Activated CD8-positive, alpha-beta memory T cell treated with anti-CD3 and anti-CD28 coated beads for 1 hour (primary cell): ENCODE results near the gene C16orf96.

Experiments
- DNase-seq, 2 donors: peaks; one replicate each; pipeline ENCODE4 v3.0.0-alpha.2; 2020; ENCODE audit warnings: low read depth in 1 of 2; ENCODE audit errors: extremely low read depth in 1 of 2

The C16orf96 gene

DNA sequence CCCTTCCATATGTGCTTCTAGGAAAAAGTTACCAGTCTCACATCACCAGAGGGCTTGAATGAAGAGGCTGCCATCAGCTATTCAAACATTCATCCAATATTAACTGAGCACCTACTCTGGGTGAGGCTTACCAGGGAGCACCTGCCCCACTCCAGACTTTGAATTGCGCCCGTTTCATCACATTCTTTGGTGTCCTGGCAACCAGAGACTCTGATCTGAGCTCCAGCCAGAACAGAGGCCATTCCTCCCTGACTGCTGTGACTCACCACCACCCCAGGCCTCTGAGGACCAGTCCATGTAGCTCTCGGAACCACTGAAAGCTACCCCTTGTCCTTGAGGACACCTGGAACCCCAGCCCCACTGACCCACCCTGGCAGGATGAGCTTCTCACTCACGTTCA lies at the start of gene C16orf96:
Gene C16orf96 (plus strand): TSS at position 229 of the 400 bp plus-strand sequence. CDS start 150 bp downstream, at position 379.
- DNase-seq: no peak

- no peak for DNase-seq
Observed at GRCh38 chr16:4506450-4506849, 49.7 kb upstream of the C16orf96 start.

- no peak for DNase-seq
Observed at GRCh38 chr16:4507588-4508345, 48.4 kb upstream of the C16orf96 start.

- no peak for DNase-seq
Observed at GRCh38 chr16:4508806-4509205, 47.3 kb upstream of the C16orf96 start.

- no peak for DNase-seq
Observed at GRCh38 chr16:4509420-4509819, 46.7 kb upstream of the C16orf96 start.

DNA sequence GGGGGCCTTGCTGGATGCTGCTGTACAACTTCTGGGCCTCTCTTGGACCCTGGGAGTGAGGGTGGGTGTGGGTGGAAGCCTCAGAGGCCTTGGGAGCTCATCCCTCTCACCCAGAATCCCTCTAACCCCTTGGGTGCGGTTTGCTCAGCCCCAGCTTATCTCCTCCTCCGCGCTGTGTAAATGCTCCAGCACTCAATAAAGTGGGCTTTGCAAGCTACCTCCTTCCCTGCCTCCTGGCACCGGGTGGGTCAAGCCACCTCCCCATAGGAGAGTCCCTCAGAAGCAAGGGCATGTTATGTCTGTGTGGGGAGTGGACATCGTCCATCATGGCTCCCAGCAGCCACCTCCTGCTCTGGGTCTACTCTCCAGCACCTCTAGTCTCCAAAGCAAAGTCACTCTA lies 46.0 kb upstream of the C16orf96 start:
- no peak for DNase-seq

DNA sequence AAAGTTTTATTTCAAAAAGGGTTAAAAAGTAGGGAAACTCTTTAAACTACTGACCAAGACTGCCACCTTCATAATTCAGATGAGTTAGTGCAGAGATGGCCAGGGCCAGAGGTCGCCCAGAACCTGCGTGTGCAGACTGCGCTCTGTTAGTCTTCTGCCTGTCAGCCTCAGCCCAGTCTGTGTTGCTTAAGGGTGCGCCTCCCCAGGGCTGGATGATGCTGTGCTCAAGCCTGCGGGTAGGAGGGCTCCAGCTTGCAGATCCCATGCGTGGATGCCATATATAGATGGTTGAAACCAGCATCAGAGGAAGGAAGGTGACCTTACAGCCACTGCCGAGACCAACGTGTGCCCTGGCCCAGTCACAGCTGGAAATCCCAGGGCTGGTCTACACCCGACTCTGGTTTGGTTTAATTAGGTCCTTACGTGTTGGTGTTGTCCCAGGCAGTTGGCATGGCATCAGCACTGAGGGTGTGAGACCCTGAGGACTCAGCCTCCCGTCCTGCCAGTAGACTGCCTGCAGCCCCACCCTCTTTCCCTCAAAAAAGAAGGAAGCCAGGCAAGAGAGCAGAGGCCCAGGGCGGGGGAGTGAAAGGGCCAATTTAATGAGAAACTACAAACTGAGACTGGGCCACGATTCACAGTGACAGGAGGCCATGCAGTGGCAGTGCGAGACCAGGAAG lies 45.3 kb upstream of the C16orf96 start:
- DNase-seq: no peak

GRCh38 chr16:4511441-4512082 lies 44.6 kb upstream of the C16orf96 start:
- no peak for DNase-seq

DNA sequence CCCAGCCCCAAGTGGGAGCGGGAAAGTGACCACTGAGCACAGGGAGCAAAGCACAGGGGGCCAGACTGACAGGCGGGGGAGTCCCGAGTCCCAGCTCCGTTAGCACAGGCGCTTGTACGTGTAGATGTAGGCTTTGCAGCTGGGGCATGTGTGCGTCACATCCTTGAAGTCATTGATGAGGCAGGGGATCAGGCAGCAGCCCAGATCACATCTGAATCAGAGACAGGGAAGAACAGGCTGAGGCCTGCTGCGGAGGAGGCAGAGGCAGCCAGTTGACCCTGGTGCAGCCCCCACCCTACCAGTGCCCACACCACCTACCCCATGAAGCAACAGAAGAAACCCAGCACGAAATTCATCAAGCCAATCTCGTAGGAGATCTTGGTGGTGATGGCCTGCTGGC lies 43.7 kb upstream of the C16orf96 start:
- no peak for DNase-seq

DNA sequence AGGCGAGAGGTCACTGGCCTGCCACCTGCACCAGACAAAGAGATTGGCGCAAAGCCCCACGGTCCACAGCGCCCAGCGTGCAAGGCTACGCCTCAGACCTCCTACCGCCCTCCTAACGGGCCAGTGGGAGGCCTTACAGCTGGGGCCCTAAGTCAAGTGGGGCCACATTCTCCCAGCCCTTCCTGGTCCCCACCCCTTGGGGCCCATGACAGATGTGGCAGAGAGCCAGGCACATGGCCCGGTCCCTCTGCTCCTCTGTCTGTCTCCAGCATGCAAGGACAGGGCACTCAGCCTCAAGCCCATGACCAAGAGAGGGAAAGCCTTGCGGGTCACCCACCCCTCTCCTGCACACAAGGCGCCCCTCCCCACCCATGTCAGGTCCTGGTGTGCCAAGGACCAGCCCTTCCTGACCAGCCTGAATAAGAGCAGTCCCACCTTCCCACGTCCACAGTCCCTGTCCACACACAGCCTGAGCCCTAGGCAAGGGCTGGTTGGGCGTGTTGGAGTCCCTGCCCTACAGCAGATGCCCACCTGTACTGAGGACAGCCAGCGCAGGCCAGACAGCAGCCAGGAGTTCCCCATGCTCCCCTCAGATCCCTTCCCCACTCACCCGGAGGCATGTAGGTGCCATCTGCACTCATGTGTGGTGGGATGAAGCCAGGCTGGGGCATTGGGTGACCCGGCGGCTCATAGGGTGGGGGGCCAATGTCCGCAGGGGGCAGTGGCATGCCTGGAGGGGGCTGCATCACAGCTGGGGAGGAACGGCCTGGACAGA lies 42.9 kb upstream of the C16orf96 start:
- no peak for DNase-seq

DNA sequence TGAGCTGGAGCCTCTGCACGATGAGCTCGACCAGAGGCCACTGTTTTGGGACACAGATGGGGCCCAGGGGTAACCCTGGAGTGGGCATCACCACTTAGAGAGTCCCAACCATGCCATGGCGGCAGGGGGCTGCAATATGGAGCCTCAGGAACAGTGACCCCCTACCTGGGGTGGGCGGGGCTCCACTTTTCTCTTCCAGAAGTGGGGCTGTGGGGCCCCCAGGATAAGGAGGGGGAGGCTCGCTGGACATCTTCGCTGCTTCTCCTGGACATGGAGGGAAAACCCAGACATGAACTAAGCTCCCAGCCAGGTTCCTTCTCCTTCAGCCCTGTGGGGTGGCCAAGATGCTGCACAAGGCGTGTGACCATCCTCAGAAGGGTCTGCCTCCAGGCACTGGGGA lies 42.3 kb upstream of the C16orf96 start:
- DNase-seq: no peak

DNA sequence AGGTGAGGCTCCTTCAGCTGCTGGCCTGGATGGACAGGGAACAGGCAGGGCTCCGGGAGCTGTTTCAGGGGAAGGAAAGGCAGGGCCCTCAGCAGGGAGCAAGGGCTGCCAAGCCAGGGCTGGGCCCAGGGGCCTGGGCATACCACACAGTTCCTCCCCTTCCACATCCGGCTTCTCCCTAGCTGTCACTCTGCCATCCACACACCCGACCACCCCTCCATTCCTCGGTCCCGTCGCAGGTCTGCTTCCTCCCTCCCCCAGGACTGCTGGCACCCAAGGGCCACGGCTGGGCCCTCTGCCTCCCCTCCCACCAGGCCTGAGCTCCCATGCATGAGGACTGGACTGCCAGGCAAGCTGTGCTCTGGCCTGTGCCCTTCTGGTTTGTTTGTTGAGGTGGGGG lies 41.5 kb upstream of the C16orf96 start:
- DNase-seq: no peak

- DNase-seq: no peak
Observed at GRCh38 chr16:4515611-4516233, 40.4 kb upstream of the C16orf96 start.

DNA sequence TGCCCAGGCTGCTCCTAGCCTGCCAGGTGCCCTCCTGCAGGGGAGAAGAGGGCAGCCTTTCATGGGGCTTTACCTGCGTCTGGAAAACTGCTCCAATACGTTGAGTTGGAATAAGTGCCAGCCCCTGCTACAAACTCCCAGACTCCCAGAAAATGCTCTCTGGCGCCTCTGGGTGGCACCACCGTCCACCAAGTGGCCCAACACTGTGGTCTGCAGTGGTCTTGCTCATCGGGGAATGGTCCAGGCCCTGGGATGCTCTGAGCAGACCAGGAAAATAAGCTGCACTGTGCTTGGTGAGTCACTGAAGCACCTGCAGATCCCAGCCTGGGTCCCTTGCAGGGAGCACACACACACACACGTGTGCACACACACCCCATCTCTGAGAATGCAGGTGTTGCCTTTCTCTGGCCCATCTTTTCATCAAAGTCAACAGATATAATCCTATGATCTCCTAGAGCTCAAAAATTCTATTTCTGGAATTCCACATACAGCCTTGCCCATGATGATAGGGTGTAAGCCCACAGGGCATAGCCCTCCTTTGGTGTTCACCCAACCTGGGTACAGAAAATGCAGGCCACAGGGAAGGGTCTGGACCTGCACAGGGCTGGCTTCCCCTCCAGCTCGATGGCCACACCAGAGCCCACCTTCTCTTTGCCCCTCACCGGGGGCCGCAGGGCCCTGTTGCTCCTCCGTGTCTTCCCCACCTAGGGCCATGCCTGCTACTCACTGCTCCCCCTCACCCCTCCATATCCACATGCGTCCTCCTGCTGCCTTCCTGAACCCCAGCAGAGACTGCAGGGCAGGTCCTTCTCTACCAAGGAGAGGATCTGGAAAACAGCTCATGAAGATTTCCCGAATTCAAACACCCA lies 38.1 kb upstream of the C16orf96 start:
- DNase-seq: no peak

- DNase-seq: no peak
Observed at GRCh38 chr16:4519274-4520058, 36.7 kb upstream of the C16orf96 start.

DNA sequence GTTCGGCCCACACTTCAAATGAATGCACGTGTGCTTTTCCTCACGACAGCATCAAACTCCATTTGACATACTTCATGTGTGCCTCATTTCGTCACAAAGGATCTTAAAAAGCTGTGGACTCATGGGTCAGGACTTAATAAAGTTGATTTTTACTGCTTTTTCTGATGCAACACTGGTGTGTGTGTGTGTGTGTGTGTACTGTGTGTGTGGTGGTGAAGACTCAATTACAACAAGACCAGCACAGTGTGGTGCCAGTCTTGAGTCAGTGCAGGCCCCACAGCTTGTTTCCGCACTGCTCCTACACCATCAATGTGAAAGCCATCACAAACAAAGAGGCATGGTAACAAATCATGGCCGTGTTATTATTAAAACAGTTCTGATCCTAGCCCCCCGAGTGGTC lies 35.2 kb upstream of the C16orf96 start:
- DNase-seq: no peak

DNA sequence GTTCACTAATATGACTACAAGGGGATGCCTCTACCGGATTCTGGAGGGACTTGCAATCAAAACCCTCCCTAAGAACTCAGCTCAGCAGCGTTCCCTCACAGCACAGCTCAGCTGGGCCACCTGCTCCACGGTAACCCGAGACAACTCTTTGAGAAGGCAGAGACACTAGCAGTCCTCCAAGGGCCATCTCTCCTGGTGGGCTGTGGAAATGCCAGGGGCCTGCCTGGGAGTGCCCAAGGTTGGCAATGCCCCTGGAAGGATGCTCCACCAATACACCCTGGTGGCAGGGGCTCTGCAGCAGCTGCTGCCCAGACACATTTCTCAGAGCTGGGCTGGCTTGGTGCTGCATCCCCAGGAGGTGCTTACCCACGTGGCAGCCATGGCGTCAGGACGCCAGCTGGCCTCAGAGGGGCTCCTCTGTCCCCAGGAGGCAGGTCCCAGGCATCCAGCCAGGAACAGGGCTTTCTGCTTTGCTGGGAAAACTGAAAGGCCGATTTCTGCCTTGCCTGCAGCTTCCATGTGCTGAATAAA lies 34.0 kb upstream of the C16orf96 start:
- DNase-seq: no peak

- DNase-seq: no peak
Observed at GRCh38 chr16:4523686-4524085, 32.5 kb upstream of the C16orf96 start.

- no peak for DNase-seq
Observed at GRCh38 chr16:4524571-4524970, 31.6 kb upstream of the C16orf96 start.
